Uterus (tissue), 2 donors: ENCODE measurements around the gene TMEM131.

Experiments used
- CTCF ChIP-seq, 4 experiments: fragments of 200-600 bp in 2 of 4; fragments of 450-650 bp in 2 of 4; sonication (generic) in 2 of 4; IDR thresholded peaks; one replicate each; pipeline ENCODE4 v1.5.1; 2016 to 2019; ENCODE audit warnings: antibody characterized with exemption in 4 of 4, mild to moderate bottlenecking in 2 of 4, moderate library complexity in 1 of 4
- POLR2A ChIP-seq, 2 donors: fragments of 450-650 bp; IDR thresholded peaks; one replicate each; pipeline ENCODE4 v1.6.1; 2016; ENCODE audit warnings: antibody characterized with exemption in 2 of 2, mild to moderate bottlenecking in 1 of 2, moderate library complexity in 1 of 2

- no peak for TF ChIP-seq CTCF (IDR thresholded peaks at IDR 0.05)
- no peak for TF ChIP-seq POLR2A (IDR thresholded peaks at IDR 0.05)
Measured at GRCh38 chr2:97714950-97715652, 280.6 kb downstream of the TMEM131 start.
